GM21528 (cell line): ENCODE results near the gene NPRL2.

Experiments used
- ATAC-seq: cut with Tn5 transposase; IDR thresholded peaks from one replicate; pipeline ENCODE4 v1.9.1; 2021; ENCODE audit warnings: mild to moderate bottlenecking, moderate library complexity; ENCODE audit not compliant: unreplicated experiment, low FRiP score

Gene NPRL2

DNA sequence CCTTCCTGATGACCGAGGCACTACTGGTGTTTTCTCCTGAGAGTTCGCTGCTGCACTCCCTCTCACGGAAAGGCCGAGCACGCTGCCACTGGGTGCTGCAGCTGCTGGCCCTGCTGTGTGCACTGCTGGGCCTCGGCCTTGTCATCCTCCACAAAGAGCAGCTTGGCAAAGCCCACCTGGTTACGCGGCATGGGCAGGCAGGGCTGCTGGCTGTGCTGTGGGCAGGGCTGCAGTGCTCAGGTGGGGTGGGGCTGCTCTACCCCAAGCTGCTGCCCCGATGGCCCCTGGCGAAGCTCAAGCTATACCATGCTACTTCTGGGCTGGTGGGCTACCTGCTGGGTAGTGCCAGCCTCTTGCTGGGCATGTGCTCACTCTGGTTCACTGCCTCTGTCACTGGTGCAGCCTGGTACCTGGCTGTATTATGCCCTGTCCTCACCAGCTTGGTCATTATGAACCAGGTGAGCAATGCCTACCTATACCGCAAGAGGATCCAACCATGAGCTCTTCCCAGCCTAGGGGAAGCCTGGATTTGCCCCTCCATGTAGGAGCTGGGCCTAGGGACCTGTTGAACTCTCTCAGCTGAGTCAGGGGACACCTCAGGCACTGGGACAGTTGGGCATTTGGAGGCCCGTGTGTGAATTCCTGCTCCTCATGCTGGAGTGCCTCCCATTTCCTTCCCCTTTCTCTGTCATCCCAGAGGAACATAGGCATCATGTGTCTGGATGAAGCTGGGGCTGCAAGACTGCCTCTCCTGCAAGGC, 2.9 kb upstream of the NPRL2 start:
- no peak for ATAC-seq

DNA sequence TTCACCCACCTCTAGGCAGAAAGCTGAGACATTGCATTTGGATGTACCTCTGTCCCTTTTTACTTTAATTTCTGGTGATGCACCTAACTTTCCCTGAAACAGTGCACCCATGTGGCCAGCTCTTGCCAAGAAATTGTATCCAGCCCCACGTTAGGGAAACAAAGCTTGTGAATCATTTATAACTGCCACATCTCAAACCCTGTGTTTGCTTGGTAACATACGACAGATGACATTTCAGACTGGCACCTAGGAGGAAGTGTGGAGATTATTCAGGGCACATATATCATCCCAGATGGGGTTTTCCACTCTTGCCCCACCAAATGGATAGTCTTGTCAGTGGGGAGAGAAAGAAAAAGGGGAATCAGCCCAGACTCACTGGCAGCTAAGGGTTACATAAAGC, 2.2 kb upstream of the NPRL2 start:
- no peak for ATAC-seq

GRCh38 chr3:50351323-50351697, 735 bp upstream of the NPRL2 start:
- no peak for ATAC-seq

GRCh38 chr3:50350213-50350526, 405 bp downstream of the NPRL2 start:
- ATAC-seq: no peak

GRCh38 chr3:50347187-50347813, 3.3 kb downstream of the NPRL2 start:
- ATAC-seq: no peak

DNA sequence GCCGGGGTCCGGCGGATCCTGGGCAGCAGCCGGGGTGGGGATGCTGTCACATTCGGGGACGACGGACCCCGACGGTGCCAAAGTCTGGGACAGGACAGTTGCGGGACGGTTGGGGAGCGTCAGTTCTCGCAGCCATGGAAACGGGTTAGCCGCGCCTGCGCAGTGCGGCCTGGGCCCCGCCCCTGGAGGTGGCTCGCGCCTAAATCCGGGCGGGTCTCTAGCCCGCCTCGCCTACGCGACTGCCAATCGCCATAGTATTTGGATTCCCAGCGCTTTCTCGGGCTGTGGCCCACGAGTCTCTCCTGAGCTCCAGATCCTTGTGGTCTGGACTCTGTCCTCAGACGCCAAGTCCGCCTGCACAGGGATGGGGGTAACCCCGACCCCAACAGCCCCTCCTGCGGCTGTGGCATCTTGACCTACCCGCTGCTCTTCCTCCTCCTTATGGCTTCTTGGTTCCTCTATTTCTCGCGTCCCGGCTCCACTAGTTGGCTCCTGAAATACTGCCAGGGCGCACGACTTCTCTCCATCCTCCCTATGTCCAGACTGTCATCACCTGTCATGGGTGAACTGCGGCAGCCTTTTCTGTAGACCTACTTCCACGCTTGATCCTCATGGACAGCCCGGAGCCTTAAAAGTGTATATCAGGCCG, 4.9 kb downstream of the NPRL2 start, which contains the start of gene ZMYND10:
TSS of gene ZMYND10 (minus strand) at position 147 of the 649 bp plus-strand sequence. CDS start 153 bp downstream, outside the sequence.
- no peak for ATAC-seq

DNA sequence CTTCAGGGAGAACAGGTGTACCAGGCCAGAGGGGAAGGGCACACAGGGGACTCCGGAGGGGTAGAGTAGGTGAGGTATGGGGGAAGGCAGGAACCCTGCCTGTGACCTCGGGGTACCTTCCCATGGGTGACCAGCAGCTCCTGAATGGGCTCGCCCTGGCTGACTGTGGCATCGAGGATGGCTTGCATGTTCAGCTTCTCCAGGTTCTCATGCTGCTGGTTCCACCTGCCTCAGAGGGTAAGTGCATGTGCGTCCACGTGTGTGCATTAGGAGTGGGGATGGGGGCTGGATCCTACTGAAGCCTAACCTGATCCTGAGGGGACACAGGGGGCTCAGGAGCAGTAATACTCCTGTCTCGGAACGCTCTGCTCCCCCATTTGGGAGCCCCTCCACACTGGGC, 5.6 kb downstream of the NPRL2 start:
- no peak for ATAC-seq

DNA sequence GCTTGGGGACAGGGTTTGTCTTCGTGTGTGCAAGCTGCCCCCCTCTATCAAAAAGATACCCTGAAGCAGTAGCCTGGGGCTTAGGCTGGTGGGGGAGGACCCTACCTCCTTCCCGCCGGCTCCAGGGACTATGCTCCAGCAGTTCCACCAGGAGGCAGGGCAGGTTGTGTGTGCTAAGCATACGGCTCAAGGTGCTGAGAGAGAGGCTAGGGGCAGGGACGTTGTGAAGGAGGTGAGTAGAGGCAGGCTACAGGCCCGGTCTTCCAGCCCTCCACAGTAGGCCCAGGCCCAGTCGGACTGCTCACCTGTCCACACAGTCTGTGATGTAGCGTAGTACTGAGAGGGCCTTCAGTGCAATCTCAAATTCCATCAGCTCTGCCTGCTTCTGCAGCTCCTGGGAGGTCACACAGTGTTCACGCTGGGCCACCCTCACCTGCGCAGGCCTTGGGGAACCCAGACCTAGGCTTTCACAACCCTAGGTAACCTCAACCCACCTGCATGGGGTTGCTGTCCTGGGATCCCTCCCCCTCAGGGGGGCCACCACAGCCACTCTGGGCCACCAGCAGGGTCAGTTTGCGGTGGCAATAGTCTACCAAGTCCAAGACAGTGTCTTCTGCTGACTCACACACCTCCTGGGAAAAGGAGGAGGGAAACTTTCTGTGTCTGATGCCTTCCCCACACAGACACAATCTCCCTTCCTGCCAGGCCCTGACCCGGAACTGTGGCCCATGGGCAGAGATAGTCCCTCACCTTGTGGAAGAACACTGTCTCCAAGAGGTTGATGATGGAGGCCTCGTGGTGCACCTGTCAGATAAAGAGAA, 7.6 kb downstream of the NPRL2 start:
- ATAC-seq: no peak

GRCh38 chr3:50341996-50342650, 8.5 kb downstream of the NPRL2 start:
- ATAC-seq: no peak

- ATAC-seq: no peak
Measured at GRCh38 chr3:50341537-50341936, 9.0 kb downstream of the NPRL2 start.

GRCh38 chr3:50340448-50341329, 9.9 kb downstream of the NPRL2 start, which contains the start of gene RASSF1:
RASSF1 (minus strand) TSS chr3:50340836; CDS start chr3:50340805, 31 bp downstream.
- ATAC-seq: peak; percentile 23

- ATAC-seq: no peak
Measured at GRCh38 chr3:50340147-50340447, 10.5 kb downstream of the NPRL2 start.

DNA sequence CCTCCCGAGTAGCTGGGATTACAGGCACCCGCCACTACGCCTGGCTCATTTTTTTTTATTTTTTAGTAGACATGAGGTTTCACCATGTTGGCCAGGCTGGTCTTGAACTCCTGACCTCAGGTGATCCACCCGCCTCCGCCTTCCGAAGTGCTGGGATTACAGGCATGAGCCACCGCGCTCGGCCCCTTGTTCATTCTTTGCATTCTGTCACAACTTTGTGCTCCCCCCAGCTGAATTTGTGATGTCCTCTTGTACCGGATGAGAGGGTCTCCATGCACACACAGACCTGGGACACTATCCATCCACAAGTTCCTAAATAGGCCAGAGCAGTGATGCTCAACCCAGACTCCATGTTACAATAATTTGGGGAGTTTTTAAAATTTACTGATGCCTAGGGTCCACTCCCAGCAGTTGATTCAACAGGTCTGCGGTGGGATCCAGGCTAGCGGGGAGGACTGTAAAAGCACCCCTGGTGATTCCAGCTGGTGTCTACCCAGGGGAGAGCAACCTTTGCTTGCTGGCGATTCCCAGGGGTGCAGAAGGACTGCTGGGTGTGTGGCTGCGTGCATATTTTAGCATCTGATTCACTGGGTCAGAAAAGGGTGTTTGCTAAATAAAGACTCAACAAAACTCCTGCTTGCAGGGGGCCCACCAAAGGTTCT, 11.0 kb downstream of the NPRL2 start:
- no peak for ATAC-seq

GRCh38 chr3:50338965-50339364, 11.6 kb downstream of the NPRL2 start:
- no peak for ATAC-seq

GRCh38 chr3:50337175-50337861, 13.3 kb downstream of the NPRL2 start:
- peak; percentile 70 for ATAC-seq

- peak; percentile 30 for ATAC-seq
Measured at GRCh38 chr3:50336452-50337174, 14.0 kb downstream of the NPRL2 start.

- no peak for ATAC-seq
Measured at GRCh38 chr3:50334339-50335075, 16.1 kb downstream of the NPRL2 start.
